ENCODE measurements around the gene STYXL2. TPM values are rescaled to one million over a fixed set of nuclear protein-coding genes. Genes with fewer than 3 reads are reported as not detected.
A peak's percentile ranks its signal among the peaks of the same experiment; 100 is the strongest.

STYXL2 gene
- total RNA-seq, result not detected
- not detected for polyA plus RNA-seq
- long read RNA-seq, donor 1, result 0 reads
- long read RNA-seq, donor 2, result 0 reads

DNA sequence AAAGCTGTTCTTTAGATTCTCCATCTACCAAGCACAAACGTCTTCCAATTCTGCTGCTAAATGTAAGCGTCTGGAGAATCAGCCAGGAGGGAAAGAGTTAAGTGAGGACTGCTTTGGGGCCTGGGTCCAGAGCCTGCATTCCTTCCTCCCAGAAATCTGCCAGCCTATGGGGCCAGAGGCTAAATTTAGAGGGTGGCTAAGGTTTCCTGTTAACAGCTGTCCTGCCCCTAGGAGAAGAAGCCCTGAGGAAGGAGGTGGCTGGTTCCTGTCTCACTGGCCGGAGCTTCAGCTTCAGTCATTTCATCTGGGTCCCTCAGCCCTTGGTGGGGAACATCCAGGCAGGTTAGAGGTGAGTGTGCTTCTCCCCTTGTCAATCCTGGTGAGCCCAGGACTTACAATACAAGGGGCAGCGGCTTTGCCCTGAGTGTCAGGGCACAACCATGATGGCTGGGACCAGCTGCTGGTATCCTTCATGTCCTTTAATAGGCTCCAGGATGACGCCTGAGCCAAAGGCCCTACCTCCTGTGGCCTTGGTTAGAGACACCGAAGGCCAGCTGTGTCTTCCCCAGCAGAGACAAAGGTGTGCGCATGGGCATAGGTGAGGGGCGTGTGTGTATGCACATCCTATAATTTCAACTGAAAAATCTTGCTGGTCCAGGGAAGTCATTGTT lies at the start of gene STYXL2:
Gene STYXL2, plus strand, starts transcription at position 230 of the 671 bp plus-strand sequence. CDS start 775 bp downstream, outside the sequence.
- Histone ChIP-seq H3K27me3 (replicated peaks in 1 of 7) (no peaks in the 10 kb centered on the region), H3K27ac (no peak within 1 kb of the TSS), H3K4me3 (no peak within 1 kb of the TSS), H3K4me1 (peaks cover 0 to 17% (median 2%) of the 10 kb centered on the region in 6 donors), H3K9me3 (peaks cover 0 to 4% (median 0%) of the 10 kb centered on the region in 8 donors), H3K36me3 (no peaks in the 10 kb centered on the region)
- DNase-seq, result no peak
- WGBS, 5 donors, result 63 to 79% (median 70%) methylated on average over 6 to 8 of the region's 8 CpGs
- no peak for TF ChIP-seq POLR2AphosphoS5 (IDR thresholded peaks at IDR 0.05)
- no peak for TF ChIP-seq POLR2A (IDR thresholded peaks at IDR 0.05)
- TF ChIP-seq, protein P1, sequence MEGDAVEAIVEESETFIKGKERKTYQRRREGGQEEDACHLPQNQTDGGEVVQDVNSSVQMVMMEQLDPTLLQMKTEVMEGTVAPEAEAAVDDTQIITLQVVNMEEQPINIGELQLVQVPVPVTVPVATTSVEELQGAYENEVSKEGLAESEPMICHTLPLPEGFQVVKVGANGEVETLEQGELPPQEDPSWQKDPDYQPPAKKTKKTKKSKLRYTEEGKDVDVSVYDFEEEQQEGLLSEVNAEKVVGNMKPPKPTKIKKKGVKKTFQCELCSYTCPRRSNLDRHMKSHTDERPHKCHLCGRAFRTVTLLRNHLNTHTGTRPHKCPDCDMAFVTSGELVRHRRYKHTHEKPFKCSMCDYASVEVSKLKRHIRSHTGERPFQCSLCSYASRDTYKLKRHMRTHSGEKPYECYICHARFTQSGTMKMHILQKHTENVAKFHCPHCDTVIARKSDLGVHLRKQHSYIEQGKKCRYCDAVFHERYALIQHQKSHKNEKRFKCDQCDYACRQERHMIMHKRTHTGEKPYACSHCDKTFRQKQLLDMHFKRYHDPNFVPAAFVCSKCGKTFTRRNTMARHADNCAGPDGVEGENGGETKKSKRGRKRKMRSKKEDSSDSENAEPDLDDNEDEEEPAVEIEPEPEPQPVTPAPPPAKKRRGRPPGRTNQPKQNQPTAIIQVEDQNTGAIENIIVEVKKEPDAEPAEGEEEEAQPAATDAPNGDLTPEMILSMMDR (IDR thresholded peaks at IDR 0.05 in 8 of 11, conservative IDR thresholded peaks at IDR 0.05 in 3 of 11), result no peak
- intact Hi-C loops (cut with DNase I; ENCODE audit: low total_unique reads), result no loop called here

DNA sequence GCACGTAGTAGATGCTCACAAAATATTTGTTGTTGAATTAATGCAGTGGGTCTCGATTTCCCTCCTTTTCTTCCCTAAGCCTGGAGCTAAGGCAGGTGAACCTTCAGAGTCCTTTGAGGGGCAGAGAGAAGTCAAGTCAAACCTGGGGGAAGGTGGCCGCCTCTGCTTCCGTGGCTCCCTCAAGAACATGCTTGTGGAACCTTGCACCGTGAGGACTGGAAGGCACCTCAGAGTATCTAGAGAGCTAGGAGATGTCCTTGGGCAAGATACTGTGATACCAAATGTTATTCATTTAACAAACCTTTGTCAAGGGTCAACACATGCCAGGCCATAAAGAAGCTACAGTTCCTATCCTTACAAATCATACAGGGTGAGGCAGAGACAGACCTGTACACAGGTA lies 42.0 kb upstream of the STYXL2 start:
- no peak for DNase-seq
- no peak for TF ChIP-seq POLR2A (IDR thresholded peaks at IDR 0.05)
- H3K4me3 ChIP-seq, result no peak overlapping the region
- H3K27me3 ChIP-seq (replicated peaks in 1 of 7), result no peaks in the 10 kb centered on the region
- no peaks in the 10 kb centered on the region for H3K4me1 ChIP-seq
- 90 to 99% (median 93%) methylated on average over 5 of the region's 5 CpGs for WGBS, 5 donors
- intact Hi-C loops (cut with DNase I; ENCODE audit: low total_unique reads), result no loop called here
- H3K27ac ChIP-seq, result no peak overlapping the region
- H3K36me3 ChIP-seq, result no peaks in the 10 kb centered on the region
- no peaks in the 10 kb centered on the region for H3K9me3 ChIP-seq

DNA sequence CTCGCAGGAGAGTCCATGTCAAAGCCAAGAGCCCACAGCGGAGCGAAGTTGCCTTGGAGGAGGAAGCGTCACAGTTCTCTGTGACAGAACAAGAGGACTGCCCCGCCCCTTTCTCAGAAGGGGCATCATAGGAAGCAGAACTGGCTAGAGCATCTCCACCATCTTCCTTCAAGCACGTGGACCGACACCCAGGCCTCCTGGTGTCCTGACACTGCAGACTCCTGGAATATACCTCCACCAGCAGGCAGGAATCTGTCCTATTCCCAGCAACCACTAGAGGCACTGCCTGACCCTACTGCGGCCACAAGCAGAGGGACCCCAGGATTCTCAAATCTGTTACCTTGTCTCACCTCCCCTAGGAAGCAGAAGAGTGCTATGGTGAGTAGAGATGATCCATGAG lies 41.5 kb upstream of the STYXL2 start:
- intact Hi-C loops (cut with DNase I; ENCODE audit: low total_unique reads), result no loop called here
- no peaks in the 10 kb centered on the region for H3K4me1 ChIP-seq
- H3K27ac ChIP-seq, result no peak overlapping the region
- H3K9me3 ChIP-seq, result no peaks in the 10 kb centered on the region
- WGBS, 5 donors, result 76 to 84% (median 81%) methylated on average over 8 of the region's 8 CpGs
- no peaks in the 10 kb centered on the region for H3K27me3 ChIP-seq (replicated peaks in 1 of 7)
- no peak for DNase-seq
- H3K4me3 ChIP-seq, result no peak overlapping the region
- no peak for TF ChIP-seq POLR2AphosphoS5 (IDR thresholded peaks at IDR 0.05)
- TF ChIP-seq, protein P1 (IDR thresholded peaks at IDR 0.05 in 8 of 11, conservative IDR thresholded peaks at IDR 0.05 in 3 of 11), result peak in 3 of 11 experiments; percentile 15 to 23 (median 19)
- H3K36me3 ChIP-seq, result no peaks in the 10 kb centered on the region

DNA sequence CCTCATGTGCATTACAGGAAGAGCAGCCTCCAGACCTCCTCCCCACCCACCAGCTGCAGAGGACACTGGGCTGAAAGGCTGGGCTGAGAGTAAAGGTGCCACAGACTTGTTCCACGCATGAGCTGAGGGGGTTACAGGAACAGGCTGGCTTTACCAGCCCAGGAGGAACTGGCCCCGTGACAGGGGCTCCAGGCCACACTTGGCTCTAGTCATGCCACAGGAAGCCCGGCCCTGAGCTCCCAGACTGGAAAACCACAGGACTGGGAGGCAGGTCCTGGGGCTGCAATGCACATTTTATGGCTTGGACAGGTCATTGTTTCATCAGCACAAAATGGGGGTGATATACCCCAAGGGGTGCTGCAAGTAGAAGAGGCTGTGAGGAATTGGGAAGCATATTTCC lies 39.3 kb upstream of the STYXL2 start:
- H3K9me3 ChIP-seq, result no peaks in the 10 kb centered on the region
- intact Hi-C loops (cut with DNase I; ENCODE audit: low total_unique reads), result no loop called here
- H3K27me3 ChIP-seq (replicated peaks in 1 of 7), result no peaks in the 10 kb centered on the region
- no peak overlapping the region for H3K27ac ChIP-seq
- H3K4me1 ChIP-seq, result peaks cover 0 to 9% (median 4%) of the 10 kb centered on the region in 6 donors
- no peaks in the 10 kb centered on the region for H3K36me3 ChIP-seq
- no peak for DNase-seq
- WGBS, 5 donors, result 32 to 71% (median 43%) methylated on average over 3 of the region's 3 CpGs; no CpG with 5 or more reads in 1 of the 5 donors
- TF ChIP-seq, protein P1 (IDR thresholded peaks at IDR 0.05 in 8 of 11, conservative IDR thresholded peaks at IDR 0.05 in 3 of 11), result no peak
- TF ChIP-seq POLR2A (IDR thresholded peaks at IDR 0.05) (no peak), POLR2AphosphoS5 (IDR thresholded peaks at IDR 0.05) (no peak)
- no peak overlapping the region for H3K4me3 ChIP-seq

All from spleen (tissue), 13 donors.